PFSK-1 (cell line): ENCODE measurements around the gene TNKS2.

ENCODE experiments used
- POLR2AphosphoS5 ChIP-seq: IDR thresholded peaks from 2 replicates; pipeline ENCODE4 v1.6.1; 2012; ENCODE audit warnings: low read depth, mild to moderate bottlenecking, control low read depth, low read length, moderate library complexity
- SIN3A ChIP-seq: IDR thresholded peaks from 2 replicates; pipeline ENCODE4 v1.6.1; 2012; ENCODE audit warnings: mild to moderate bottlenecking, low read length, moderate library complexity, borderline replicate concordance; ENCODE audit not compliant: insufficient read depth

DNA sequence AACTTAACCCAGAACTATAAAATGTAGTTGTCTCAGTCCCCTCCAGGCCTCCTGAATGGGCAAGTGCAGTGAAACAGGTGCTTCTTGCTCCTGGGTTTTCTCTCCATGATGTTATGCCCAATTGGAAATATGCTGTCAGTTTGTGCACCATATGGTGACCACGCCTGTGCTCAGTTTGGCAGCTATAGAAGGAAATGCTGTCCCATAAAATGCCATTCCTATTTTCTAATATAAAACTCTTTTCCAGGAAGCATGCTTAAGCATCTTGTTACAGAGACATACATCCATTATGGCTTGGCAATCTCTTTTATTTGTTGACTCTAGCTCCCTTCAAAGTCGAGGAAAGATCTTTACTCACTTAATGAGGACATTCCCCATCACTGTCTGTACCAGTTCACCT lies 65.9 kb downstream of the TNKS2 start:
- TF ChIP-seq POLR2AphosphoS5 = no peak
- no peak for TF ChIP-seq SIN3A
